Small intestine (tissue), 16 donors: Measurements from ENCODE around the gene FUT8. TPM values are rescaled to one million over a fixed set of nuclear protein-coding genes. Genes with fewer than 3 reads are reported as not detected.

Experiments
- DNase-seq, 2 donors: peaks; one replicate each; pipeline versions ENCODE4 v3.0.0 to v3.0.0-alpha.2; 2013
- FAIRE-seq: peaks from 2 replicates; lab custom pipeline; 2012; peaks lifted over from hg19 to GRCh38; lab: Jason Lieb, UNC
- H3K27ac ChIP-seq, 3 donors: one replicate each; pipeline ENCODE4 v1.5.1; 2013; ENCODE audit warnings: low read length in 2 of 3, mild to moderate bottlenecking in 2 of 3, control low read depth in 1 of 3, inconsistent platforms in 1 of 3, low read depth in 1 of 3, moderate library complexity in 1 of 3
- H3K27me3 ChIP-seq, 3 donors: one replicate each; pipeline ENCODE4 v1.6.1; 2013; ENCODE audit warnings: low read length in 3 of 3, inconsistent platforms in 1 of 3; ENCODE audit not compliant: control insufficient read depth in 3 of 3, insufficient read depth in 3 of 3
- H3K36me3 ChIP-seq, 3 donors: one replicate each; pipeline ENCODE4 v1.6.1; 2013; ENCODE audit warnings: low read length in 3 of 3, inconsistent platforms in 1 of 3, low read depth in 1 of 3, mild to moderate bottlenecking in 1 of 3, moderate library complexity in 1 of 3; ENCODE audit not compliant: control insufficient read depth in 3 of 3, insufficient read depth in 2 of 3
- H3K4me1 ChIP-seq, 3 donors: one replicate each; pipeline ENCODE4 v1.6.1; 2013; ENCODE audit warnings: low read length in 2 of 3, inconsistent platforms in 1 of 3, low read depth in 1 of 3, mild to moderate bottlenecking in 1 of 3, moderate library complexity in 1 of 3; ENCODE audit not compliant: control insufficient read depth in 3 of 3, insufficient read depth in 2 of 3
- H3K4me3 ChIP-seq, 3 donors: one replicate each; pipeline ENCODE4 v1.5.1; 2013; ENCODE audit warnings: low read length in 3 of 3, control low read depth in 1 of 3, inconsistent platforms in 1 of 3, low read depth in 1 of 3, mild to moderate bottlenecking in 1 of 3, moderate library complexity in 1 of 3
- H3K9me3 ChIP-seq, 2 donors: one replicate each; pipeline ENCODE4 v1.6.1; 2013; ENCODE audit warnings: low read depth in 1 of 2, low read length in 1 of 2; ENCODE audit not compliant: control insufficient read depth in 2 of 2, insufficient read depth in 1 of 2
- WGBS, 3 donors: extraction: QIAGEN DNeasy Blood & Tissue Kit; methylation state at CpG; one replicate each; pipeline ENCODE4 v1.1.7; 2013; 5-methylcytosine and 5-hydroxymethylcytosine counted together
- long read RNA-seq, 10 donors: transcript quantifications; one replicate each; lab custom pipeline, GENCODE V29; 2026
- polyA plus RNA-seq, 4 donors: library from polyadenylated mRNA; stranded (reverse) in 3 of 4; unstranded in 1 of 4; fragments of 200-250 nt in 3 of 4; fragments of 120-200 nt in 1 of 4; gene quantifications; one replicate each; pipeline versions ENCODE4 v1.2.1 to v1.2.3, GENCODE V29; 2013
- donor health status: healthy with polysubstance abuse.
- donor health status: control.
- donor health status: control.
- donor health status: Bipolar disorder and iron deficiency.
- donor health status: healthy.

The FUT8 gene
- 10 to 100 TPM in 2 of 4 donors, 1 to 10 TPM in 2; 4.7 to 81.3 (median 28.6) TPM for polyA plus RNA-seq
- long read RNA-seq, donor 1 = 0 reads
- long read RNA-seq, donor 2 = 0 reads
- long read RNA-seq, donor 3 = 0 reads
- long read RNA-seq, donor 4, full-length matches to known transcripts = 1 of 1 reads
- long read RNA-seq, donor 4, partial matches to known transcripts = 0 of 1 reads
- long read RNA-seq, donor 4, other reads (novel, unspliced or antisense) = 0 of 1 reads
- long read RNA-seq, donor 5 = 0 reads
- long read RNA-seq, donor 6, partial matches to known transcripts = 0 of 5 reads
- long read RNA-seq, donor 6, other reads (novel, unspliced or antisense) = 5 of 5 reads
- long read RNA-seq, donor 7 = 0 reads
- long read RNA-seq, donor 8 = 0 reads
- long read RNA-seq, donor 9, partial matches to known transcripts = 0 of 1 reads
- long read RNA-seq, donor 9, other reads (novel, unspliced or antisense) = 0 of 1 reads
- long read RNA-seq, donor 10, full-length matches to known transcripts = 1 of 1 reads
- long read RNA-seq, donor 10, partial matches to known transcripts = 0 of 1 reads
- long read RNA-seq, donor 10, other reads (novel, unspliced or antisense) = 0 of 1 reads

GRCh38 chr14:65412032-65412846, at the start of gene FUT8:
TSS of gene FUT8 (plus strand) at chr14:65412730. CDS start at chr14:65561564, 148,834 bp downstream.
- Histone ChIP-seq H3K9me3 (no peaks in the 10 kb centered on the region), H3K36me3 (no peaks in the 10 kb centered on the region), H3K27me3 (no peaks in the 10 kb centered on the region), H3K4me3 (peak within 1 kb of the TSS; percentile 88 to 100 (median 95)), H3K27ac (peak within 1 kb of the TSS; percentile 95 to 99 (median 95)), H3K4me1 (peaks cover 0 to 3% (median 0%) of the 10 kb centered on the region in 3 donors)
- FAIRE-seq (no peak), DNase-seq (peak; percentile 94 to 98)
- WGBS, 3 donors = 0 to 1% (median 0%) methylated on average over 44 to 85 of the region's 85 CpGs

- Histone ChIP-seq H3K36me3 (no peaks in the 10 kb centered on the region), H3K4me1 (peaks cover 0 to 1% (median 0%) of the 10 kb centered on the region in 3 donors), H3K4me3 (no peak overlapping the region), H3K27ac (no peak overlapping the region), H3K9me3 (peaks cover 0 to 1% of the 10 kb centered on the region in 2 donors), H3K27me3 (no peaks in the 10 kb centered on the region)
- FAIRE-seq = no peak
- 76 to 90% (median 89%) methylated on average over 3 of the region's 3 CpGs for WGBS, 3 donors
- DNase-seq = no peak
Measured at GRCh38 chr14:65366802-65367565, 45.5 kb upstream of the FUT8 start.

GRCh38 chr14:65369560-65369959, 43.0 kb upstream of the FUT8 start:
- H3K36me3 ChIP-seq = no peaks in the 10 kb centered on the region
- H3K4me3 ChIP-seq = no peak overlapping the region
- H3K27me3 ChIP-seq = no peaks in the 10 kb centered on the region
- DNase-seq = no peak
- WGBS, 3 donors = 90 to 96% (median 95%) methylated on average over 1 of the region's 1 CpG
- FAIRE-seq = no peak
- H3K27ac ChIP-seq = no peak overlapping the region
- peaks cover 0 to 3% (median 0%) of the 10 kb centered on the region in 3 donors for H3K4me1 ChIP-seq
- peaks cover 0 to 1% of the 10 kb centered on the region in 2 donors for H3K9me3 ChIP-seq

- Histone ChIP-seq H3K27ac (no peak overlapping the region), H3K9me3 (no peaks in the 10 kb centered on the region), H3K4me3 (no peak overlapping the region), H3K36me3 (no peaks in the 10 kb centered on the region), H3K4me1 (peaks cover 0 to 3% (median 0%) of the 10 kb centered on the region in 3 donors), H3K27me3 (no peaks in the 10 kb centered on the region)
- FAIRE-seq (no peak), DNase-seq (no peak)
- WGBS, 3 donors = 57 to 82% (median 78%) methylated on average over 7 of the region's 7 CpGs
Measured at GRCh38 chr14:65370801-65371248, 41.7 kb upstream of the FUT8 start.

- DNase-seq = no peak
- Histone ChIP-seq H3K27ac (no peak overlapping the region), H3K27me3 (no peaks in the 10 kb centered on the region), H3K4me1 (peaks cover 0 to 3% (median 0%) of the 10 kb centered on the region in 3 donors), H3K9me3 (no peaks in the 10 kb centered on the region), H3K4me3 (no peak overlapping the region), H3K36me3 (no peaks in the 10 kb centered on the region)
- 86 to 96% (median 92%) methylated on average over 2 of the region's 2 CpGs for WGBS, 3 donors
- FAIRE-seq = no peak
Measured at GRCh38 chr14:65371784-65372183, 40.7 kb upstream of the FUT8 start.

GRCh38 chr14:65373016-65373670, 39.4 kb upstream of the FUT8 start:
- Histone ChIP-seq H3K27ac (no peak overlapping the region), H3K9me3 (no peaks in the 10 kb centered on the region), H3K4me1 (peaks cover 0 to 3% (median 3%) of the 10 kb centered on the region in 3 donors), H3K4me3 (no peak overlapping the region), H3K27me3 (no peaks in the 10 kb centered on the region), H3K36me3 (no peaks in the 10 kb centered on the region)
- FAIRE-seq = no peak
- 76 to 83% (median 79%) methylated on average over 15 of the region's 15 CpGs for WGBS, 3 donors
- peak in 1 of 2 donors; percentile 34 for DNase-seq

GRCh38 chr14:65373671-65374039, 38.9 kb upstream of the FUT8 start:
- no peak for FAIRE-seq
- no peak for DNase-seq
- 89 to 93% (median 91%) methylated on average over 8 of the region's 8 CpGs for WGBS, 3 donors
- H3K36me3 ChIP-seq = no peaks in the 10 kb centered on the region
- no peaks in the 10 kb centered on the region for H3K27me3 ChIP-seq
- no peak overlapping the region for H3K4me3 ChIP-seq
- no peaks in the 10 kb centered on the region for H3K9me3 ChIP-seq
- H3K27ac ChIP-seq = no peak overlapping the region
- H3K4me1 ChIP-seq = peaks cover 0 to 3% (median 3%) of the 10 kb centered on the region in 3 donors
